Stomach (tissue), 4 donors: ENCODE measurements around the gene ATP5ME.

ENCODE experiments used
- POLR2A ChIP-seq, 4 donors: fragments of 450-650 bp; IDR thresholded peaks; one replicate each; pipeline ENCODE4 v1.6.1; 2016; ENCODE audit warnings: antibody characterized with exemption in 4 of 4, control low read depth in 2 of 4, mild to moderate bottlenecking in 1 of 4, moderate library complexity in 1 of 4
- TF ChIP-seq, protein P1 (sequence below), 7 experiments: fragments of 450-650 bp in 4 of 7; fragments of 200-600 bp in 3 of 7; sonication (generic) in 3 of 7; IDR thresholded peaks; one replicate each; pipeline ENCODE4 v1.5.1; 2016 to 2019; ENCODE audit warnings: antibody characterized with exemption in 7 of 7, control low read depth in 2 of 7, mild to moderate bottlenecking in 1 of 7

GRCh38 chr4:666436-666810 is 7.7 kb downstream of the ATP5ME start:
- TF ChIP-seq, protein P1, sequence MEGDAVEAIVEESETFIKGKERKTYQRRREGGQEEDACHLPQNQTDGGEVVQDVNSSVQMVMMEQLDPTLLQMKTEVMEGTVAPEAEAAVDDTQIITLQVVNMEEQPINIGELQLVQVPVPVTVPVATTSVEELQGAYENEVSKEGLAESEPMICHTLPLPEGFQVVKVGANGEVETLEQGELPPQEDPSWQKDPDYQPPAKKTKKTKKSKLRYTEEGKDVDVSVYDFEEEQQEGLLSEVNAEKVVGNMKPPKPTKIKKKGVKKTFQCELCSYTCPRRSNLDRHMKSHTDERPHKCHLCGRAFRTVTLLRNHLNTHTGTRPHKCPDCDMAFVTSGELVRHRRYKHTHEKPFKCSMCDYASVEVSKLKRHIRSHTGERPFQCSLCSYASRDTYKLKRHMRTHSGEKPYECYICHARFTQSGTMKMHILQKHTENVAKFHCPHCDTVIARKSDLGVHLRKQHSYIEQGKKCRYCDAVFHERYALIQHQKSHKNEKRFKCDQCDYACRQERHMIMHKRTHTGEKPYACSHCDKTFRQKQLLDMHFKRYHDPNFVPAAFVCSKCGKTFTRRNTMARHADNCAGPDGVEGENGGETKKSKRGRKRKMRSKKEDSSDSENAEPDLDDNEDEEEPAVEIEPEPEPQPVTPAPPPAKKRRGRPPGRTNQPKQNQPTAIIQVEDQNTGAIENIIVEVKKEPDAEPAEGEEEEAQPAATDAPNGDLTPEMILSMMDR (IDR thresholded peaks at IDR 0.05), result no peak
- no peak for TF ChIP-seq POLR2A (IDR thresholded peaks at IDR 0.05)
